ENCODE data around the gene NUDT8.

The NUDT8 gene

DNA sequence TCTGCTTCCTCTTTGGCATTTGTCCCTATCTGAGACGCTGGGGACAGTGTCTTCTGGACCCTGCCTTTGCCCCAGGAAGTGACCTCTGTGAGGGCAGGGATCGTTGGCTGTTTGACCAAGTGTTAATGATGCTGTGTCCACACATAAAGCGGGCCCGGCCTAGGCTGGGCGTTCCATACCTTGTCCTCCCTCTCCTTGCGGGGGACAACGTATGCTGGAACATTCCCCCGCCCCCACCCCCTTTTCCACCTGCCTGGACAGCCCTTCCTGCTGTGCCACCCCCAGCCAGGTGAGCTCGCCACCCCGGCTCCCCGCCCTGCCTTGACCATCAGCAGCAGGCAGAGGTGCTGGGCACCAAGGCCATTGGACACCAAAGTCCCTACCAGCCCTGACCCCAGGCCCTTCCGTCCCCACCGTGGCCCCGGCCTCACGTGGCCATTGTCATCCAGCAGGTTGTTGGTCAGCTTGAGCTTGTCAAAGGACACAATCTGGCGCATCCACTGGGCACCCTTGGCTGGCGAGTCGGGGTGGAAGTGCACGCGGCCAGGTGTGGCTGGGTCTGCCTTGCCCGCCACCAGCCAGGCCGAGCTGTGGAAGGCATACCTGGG lies 4.1 kb upstream of the NUDT8 start:
- H3K27ac ChIP-seq, result no peak overlapping the region
- no peaks in the 10 kb centered on the region for H3K79me2 ChIP-seq
- TF ChIP-seq, protein P1, sequence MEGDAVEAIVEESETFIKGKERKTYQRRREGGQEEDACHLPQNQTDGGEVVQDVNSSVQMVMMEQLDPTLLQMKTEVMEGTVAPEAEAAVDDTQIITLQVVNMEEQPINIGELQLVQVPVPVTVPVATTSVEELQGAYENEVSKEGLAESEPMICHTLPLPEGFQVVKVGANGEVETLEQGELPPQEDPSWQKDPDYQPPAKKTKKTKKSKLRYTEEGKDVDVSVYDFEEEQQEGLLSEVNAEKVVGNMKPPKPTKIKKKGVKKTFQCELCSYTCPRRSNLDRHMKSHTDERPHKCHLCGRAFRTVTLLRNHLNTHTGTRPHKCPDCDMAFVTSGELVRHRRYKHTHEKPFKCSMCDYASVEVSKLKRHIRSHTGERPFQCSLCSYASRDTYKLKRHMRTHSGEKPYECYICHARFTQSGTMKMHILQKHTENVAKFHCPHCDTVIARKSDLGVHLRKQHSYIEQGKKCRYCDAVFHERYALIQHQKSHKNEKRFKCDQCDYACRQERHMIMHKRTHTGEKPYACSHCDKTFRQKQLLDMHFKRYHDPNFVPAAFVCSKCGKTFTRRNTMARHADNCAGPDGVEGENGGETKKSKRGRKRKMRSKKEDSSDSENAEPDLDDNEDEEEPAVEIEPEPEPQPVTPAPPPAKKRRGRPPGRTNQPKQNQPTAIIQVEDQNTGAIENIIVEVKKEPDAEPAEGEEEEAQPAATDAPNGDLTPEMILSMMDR (IDR thresholded peaks at IDR 0.05), result no peak
- no peak overlapping the region for H3K4me2 ChIP-seq (ENCODE audit: low read length)
- H3K4me3 ChIP-seq (ENCODE audit: low read depth, low read length), result no peak overlapping the region
- H3K36me3 ChIP-seq (ENCODE audit: control insufficient read depth, insufficient read depth, low read length), result no peaks in the 10 kb centered on the region
- no peak overlapping the region for H3K9ac ChIP-seq
- H3K27me3 ChIP-seq (ENCODE audit: control insufficient read depth, insufficient read depth, low read length), result no peaks in the 10 kb centered on the region
- no peak overlapping the region for H2AFZ ChIP-seq
- H3K9me3 ChIP-seq (ENCODE audit: control insufficient read depth, low read length), result no peaks in the 10 kb centered on the region
- peaks cover 9% of the 10 kb centered on the region for H3K4me1 ChIP-seq

DNA sequence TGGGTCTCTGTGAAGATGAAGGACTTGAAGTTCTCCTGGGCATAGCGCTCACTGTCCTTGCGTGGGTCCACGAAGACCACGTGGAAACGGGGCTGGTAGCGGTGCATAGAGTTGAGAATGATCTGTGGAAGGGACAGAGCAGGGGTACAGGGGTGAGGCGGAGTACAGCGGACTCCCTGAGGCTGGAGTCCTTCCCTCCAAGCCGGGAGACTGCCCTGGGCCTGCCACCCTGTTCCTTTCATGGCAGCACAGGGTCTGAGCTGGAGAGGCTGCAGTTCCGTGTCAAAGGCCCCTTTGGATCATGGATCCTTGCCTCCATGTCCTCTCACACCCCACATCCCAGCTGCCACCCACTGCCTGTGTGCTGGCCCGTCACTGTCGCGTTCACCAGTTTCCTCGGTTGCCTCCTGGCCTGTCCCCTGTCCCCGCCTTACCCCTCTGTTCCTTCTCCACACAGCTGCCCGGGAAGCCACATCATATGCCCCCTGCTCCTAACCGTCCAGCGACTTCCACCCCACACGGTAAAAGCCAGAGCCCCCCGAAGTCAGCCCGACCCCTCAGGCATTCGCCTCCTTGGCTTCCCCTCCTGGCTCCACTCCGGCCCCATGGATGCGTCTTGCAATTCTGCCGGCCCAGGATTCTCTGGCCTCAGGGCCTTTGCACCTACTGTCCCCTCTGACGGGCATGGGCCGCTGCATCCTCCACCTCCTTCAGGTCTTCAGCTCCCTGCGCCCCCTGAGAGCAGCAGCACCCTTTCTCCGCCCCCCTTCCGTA lies 3.4 kb upstream of the NUDT8 start:
- Histone ChIP-seq H2AFZ (no peak overlapping the region), H3K4me2 (ENCODE audit: low read length) (no peak overlapping the region), H3K4me3 (ENCODE audit: low read depth, low read length) (no peak overlapping the region), H3K27me3 (ENCODE audit: control insufficient read depth, insufficient read depth, low read length) (no peaks in the 10 kb centered on the region), H3K9ac (no peak overlapping the region), H3K36me3 (ENCODE audit: control insufficient read depth, insufficient read depth, low read length) (no peaks in the 10 kb centered on the region), H3K27ac (no peak overlapping the region), H3K4me1 (peaks cover 9% of the 10 kb centered on the region), H3K9me3 (ENCODE audit: control insufficient read depth, low read length) (no peaks in the 10 kb centered on the region), H3K79me2 (no peaks in the 10 kb centered on the region)
- TF ChIP-seq, protein P1 (IDR thresholded peaks at IDR 0.05), result no peak

DNA sequence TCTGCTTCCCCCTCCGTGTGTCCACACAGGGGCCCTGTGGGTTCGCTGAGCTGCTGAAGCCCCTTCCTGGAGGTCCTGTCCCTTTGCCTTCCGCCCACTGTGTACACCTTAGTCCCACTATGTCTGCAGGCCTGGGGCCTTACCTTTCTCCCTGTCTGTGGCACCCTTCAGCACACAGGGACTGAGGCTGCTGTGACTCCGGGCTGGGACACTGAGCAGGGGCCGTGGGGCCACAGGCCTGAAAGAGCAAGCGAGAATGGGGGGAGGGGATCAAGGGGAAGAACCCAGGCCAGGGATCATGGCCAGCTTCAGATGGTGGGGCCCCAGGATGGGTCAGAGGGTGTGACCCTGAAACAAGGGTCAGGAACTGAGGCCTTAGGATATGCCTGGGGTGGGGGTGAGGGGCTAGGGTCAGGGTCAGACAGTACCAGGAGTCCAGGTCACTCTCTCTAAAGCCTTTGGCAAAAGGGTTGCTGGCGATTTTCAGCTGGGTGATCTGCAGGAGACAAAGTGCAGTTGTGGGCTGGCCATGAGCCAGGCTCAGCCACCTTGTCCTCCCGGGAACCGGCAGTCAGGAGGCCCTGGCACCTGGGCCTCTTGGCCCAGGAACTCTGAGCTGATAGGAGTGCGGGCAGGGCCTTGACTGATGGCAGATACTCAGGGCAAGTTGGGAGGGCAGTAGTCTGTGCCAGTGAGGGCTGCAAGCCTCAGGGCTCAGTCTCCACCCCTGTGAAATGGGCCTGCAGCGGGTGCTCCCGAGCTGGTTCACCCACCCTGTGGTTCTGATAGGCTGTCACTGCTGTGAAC lies 2.6 kb upstream of the NUDT8 start:
- Histone ChIP-seq H3K27ac (no peak overlapping the region), H3K4me2 (ENCODE audit: low read length) (no peak overlapping the region), H3K9me3 (ENCODE audit: control insufficient read depth, low read length) (no peaks in the 10 kb centered on the region), H3K27me3 (ENCODE audit: control insufficient read depth, insufficient read depth, low read length) (no peaks in the 10 kb centered on the region), H3K9ac (no peak overlapping the region), H3K4me1 (peaks cover 9% of the 10 kb centered on the region), H3K36me3 (ENCODE audit: control insufficient read depth, insufficient read depth, low read length) (no peaks in the 10 kb centered on the region), H2AFZ (peak overlapping the region; percentile 17), H3K4me3 (ENCODE audit: low read depth, low read length) (no peak overlapping the region), H3K79me2 (no peaks in the 10 kb centered on the region)
- TF ChIP-seq, protein P1 (IDR thresholded peaks at IDR 0.05), result no peak

DNA sequence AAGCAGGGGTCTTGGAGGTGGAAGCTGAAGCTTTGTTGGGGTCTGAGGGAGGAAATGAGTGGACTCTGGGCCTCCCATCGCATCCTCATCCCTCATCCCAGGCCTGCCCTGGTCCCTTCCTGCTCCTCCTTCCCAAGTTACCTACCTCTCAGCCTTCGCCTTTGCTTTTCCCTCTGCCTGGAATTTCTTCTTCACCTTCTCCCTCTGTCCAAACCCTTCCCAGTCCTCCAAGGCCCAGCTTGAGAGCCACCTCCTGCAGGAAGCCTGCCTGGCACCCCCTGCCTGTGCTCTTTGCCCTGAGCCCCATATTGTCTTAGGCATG lies 2.1 kb upstream of the NUDT8 start:
- H3K79me2 ChIP-seq, result no peaks in the 10 kb centered on the region
- no peak overlapping the region for H3K27ac ChIP-seq
- TF ChIP-seq, protein P1 (IDR thresholded peaks at IDR 0.05), result no peak
- no peaks in the 10 kb centered on the region for H3K27me3 ChIP-seq (ENCODE audit: control insufficient read depth, insufficient read depth, low read length)
- no peak overlapping the region for H2AFZ ChIP-seq
- no peak overlapping the region for H3K4me3 ChIP-seq (ENCODE audit: low read depth, low read length)
- H3K9ac ChIP-seq, result no peak overlapping the region
- no peak overlapping the region for H3K4me2 ChIP-seq (ENCODE audit: low read length)
- H3K9me3 ChIP-seq (ENCODE audit: control insufficient read depth, low read length), result no peaks in the 10 kb centered on the region
- peaks cover 9% of the 10 kb centered on the region for H3K4me1 ChIP-seq
- H3K36me3 ChIP-seq (ENCODE audit: control insufficient read depth, insufficient read depth, low read length), result no peaks in the 10 kb centered on the region
